ENCODE data around the gene HDGFL1. TPM values are rescaled to one million over a fixed set of nuclear protein-coding genes. Genes with fewer than 3 reads are reported as not detected.

The HDGFL1 gene
- total RNA-seq, 2 donors from 2014 or later: not detected

DNA sequence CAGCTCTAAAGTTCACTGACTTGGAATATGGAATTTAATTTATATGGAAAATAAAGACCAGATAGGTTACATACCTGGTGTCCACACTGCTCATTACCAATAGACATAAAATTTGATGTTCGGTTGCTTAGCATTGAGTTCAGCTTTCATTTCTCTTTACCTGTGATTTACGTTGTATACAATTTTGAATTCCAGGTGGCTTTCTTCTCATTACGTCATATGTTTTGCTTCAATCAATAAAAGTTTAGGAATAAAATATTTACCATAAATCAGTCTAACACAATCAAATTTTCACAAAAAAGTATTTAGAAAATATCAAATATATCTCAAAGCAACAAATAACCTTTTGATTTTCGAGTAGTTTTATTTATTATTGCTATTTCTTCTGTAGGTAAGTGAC, 40.8 kb downstream of the HDGFL1 start:
- Mint-ChIP-seq H3K27me3 (no peaks in the 10 kb centered on the region), H3K27ac (no peak overlapping the region), H3K9me3 (peaks cover 4% of the 10 kb centered on the region), H3K36me3 (no peaks in the 10 kb centered on the region), H3K4me3 (no peak overlapping the region), H3K4me1 (ENCODE audit: low read depth in 2 of 2) (no peaks in the 10 kb centered on the region)
- no peak for ATAC-seq
- DNase-seq (ENCODE audit: low spot score): no peak

- Mint-ChIP-seq H3K4me1 (ENCODE audit: low read depth in 2 of 2) (no peaks in the 10 kb centered on the region), H3K27me3 (no peaks in the 10 kb centered on the region), H3K4me3 (no peak overlapping the region), H3K36me3 (no peaks in the 10 kb centered on the region), H3K27ac (no peak overlapping the region), H3K9me3 (peaks cover 4% of the 10 kb centered on the region)
- ATAC-seq: no peak
- no peak for DNase-seq (ENCODE audit: low spot score)
Observed at GRCh38 chr6:22612236-22612635, 42.9 kb downstream of the HDGFL1 start.

- Mint-ChIP-seq H3K27me3 (no peaks in the 10 kb centered on the region), H3K36me3 (no peaks in the 10 kb centered on the region), H3K27ac (no peak overlapping the region), H3K4me3 (no peak overlapping the region), H3K4me1 (ENCODE audit: low read depth in 2 of 2) (no peaks in the 10 kb centered on the region), H3K9me3 (peaks cover 4% of the 10 kb centered on the region)
- ATAC-seq: no peak
- DNase-seq (ENCODE audit: low spot score): no peak
Observed at GRCh38 chr6:22613051-22613450, 43.7 kb downstream of the HDGFL1 start.

- no peaks in the 10 kb centered on the region for H3K36me3 Mint-ChIP-seq
- no peaks in the 10 kb centered on the region for H3K4me1 Mint-ChIP-seq (ENCODE audit: low read depth in 2 of 2)
- H3K4me3 Mint-ChIP-seq: no peak overlapping the region
- no peak overlapping the region for H3K27ac Mint-ChIP-seq
- DNase-seq (ENCODE audit: low spot score) (no peak), ATAC-seq (no peak)
- no peaks in the 10 kb centered on the region for H3K27me3 Mint-ChIP-seq
- H3K9me3 Mint-ChIP-seq: peaks cover 7% of the 10 kb centered on the region
Observed at GRCh38 chr6:22613695-22614094, 44.3 kb downstream of the HDGFL1 start.

GRCh38 chr6:22614547-22614946, 45.2 kb downstream of the HDGFL1 start:
- DNase-seq (ENCODE audit: low spot score): no peak
- Mint-ChIP-seq H3K9me3 (peaks cover 9% of the 10 kb centered on the region), H3K4me3 (no peak overlapping the region), H3K4me1 (ENCODE audit: low read depth in 2 of 2) (no peaks in the 10 kb centered on the region), H3K36me3 (no peaks in the 10 kb centered on the region), H3K27me3 (no peaks in the 10 kb centered on the region), H3K27ac (no peak overlapping the region)
- no peak for ATAC-seq

DNA sequence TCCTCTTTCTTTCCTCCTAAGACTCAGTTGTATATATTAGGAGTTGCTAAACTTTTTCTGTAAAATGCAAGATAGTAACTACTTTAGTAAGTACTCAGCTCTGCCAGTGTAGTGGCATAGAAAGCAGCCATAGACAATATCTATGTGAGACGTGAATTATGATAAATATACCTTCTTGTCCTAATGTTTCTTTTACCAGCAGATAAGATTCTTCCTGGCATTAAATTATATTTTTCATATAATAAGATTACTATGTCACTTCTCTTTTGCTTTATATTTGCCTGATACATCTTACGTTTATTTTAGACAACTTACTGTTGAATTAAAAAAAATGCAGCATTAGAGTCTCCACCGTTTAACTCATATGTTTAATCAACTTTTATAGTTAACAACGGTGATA, 51.7 kb downstream of the HDGFL1 start:
- Mint-ChIP-seq H3K4me3 (no peak overlapping the region), H3K4me1 (ENCODE audit: low read depth in 2 of 2) (no peaks in the 10 kb centered on the region), H3K27ac (no peak overlapping the region), H3K36me3 (no peaks in the 10 kb centered on the region), H3K9me3 (peaks cover 5% of the 10 kb centered on the region), H3K27me3 (no peaks in the 10 kb centered on the region)
- DNase-seq (ENCODE audit: low spot score) (no peak), ATAC-seq (no peak)
